ENCODE results near the gene UTS2R. TPM values are rescaled to one million over a fixed set of nuclear protein-coding genes. Genes with fewer than 3 reads are reported as not detected.

The UTS2R gene
- total RNA-seq, 2 donors from 2014 or later: not detected

DNA sequence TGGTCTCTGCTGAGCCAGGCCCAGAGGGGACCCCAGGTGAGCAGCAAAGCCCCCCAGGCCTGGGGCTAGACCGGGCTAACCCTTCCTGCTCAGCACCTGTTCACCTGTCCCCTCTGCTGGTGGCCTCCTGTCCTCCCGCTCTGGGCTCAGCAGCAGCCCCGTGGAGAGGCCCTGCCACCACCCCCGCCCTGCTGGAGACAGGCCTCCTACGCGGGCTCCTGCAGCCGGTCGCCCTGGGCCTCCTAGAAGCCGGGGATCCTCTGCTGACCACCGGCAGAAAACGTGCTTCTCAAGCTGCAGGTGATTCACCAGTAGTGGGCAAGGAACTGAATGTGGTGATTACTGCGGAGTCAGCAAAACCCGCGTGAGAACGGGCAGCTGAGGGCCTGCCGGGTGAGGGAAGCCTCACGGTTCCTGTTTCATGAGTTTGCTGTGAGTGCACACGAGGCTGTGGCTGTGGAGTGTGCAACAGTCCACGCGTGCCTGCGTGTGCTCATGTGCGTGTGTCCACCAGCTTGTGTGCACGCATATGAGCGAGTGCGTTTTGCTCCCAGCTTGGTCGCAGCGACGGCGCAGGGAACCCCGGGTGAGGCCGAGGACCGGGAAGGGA lies 38.8 kb upstream of the UTS2R start:
- no peaks in the 10 kb centered on the region for H3K36me3 ChIP-seq
- no peak for DNase-seq (ENCODE audit: low spot score)
- peak overlapping the region; percentile 48 to 56 for H3K4me3 ChIP-seq
- no peaks in the 10 kb centered on the region for H3K9me3 ChIP-seq
- TF ChIP-seq, protein P1, sequence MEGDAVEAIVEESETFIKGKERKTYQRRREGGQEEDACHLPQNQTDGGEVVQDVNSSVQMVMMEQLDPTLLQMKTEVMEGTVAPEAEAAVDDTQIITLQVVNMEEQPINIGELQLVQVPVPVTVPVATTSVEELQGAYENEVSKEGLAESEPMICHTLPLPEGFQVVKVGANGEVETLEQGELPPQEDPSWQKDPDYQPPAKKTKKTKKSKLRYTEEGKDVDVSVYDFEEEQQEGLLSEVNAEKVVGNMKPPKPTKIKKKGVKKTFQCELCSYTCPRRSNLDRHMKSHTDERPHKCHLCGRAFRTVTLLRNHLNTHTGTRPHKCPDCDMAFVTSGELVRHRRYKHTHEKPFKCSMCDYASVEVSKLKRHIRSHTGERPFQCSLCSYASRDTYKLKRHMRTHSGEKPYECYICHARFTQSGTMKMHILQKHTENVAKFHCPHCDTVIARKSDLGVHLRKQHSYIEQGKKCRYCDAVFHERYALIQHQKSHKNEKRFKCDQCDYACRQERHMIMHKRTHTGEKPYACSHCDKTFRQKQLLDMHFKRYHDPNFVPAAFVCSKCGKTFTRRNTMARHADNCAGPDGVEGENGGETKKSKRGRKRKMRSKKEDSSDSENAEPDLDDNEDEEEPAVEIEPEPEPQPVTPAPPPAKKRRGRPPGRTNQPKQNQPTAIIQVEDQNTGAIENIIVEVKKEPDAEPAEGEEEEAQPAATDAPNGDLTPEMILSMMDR (IDR thresholded peaks at IDR 0.05): no peak
- TF ChIP-seq POLR2A (IDR thresholded peaks at IDR 0.05): no peak
- TF ChIP-seq POLR2AphosphoS5 (IDR thresholded peaks at IDR 0.05): no peak
- H3K27me3 ChIP-seq (replicated peaks; ENCODE audit: insufficient read depth): no peaks in the 10 kb centered on the region
- peaks cover 25% of the 10 kb centered on the region for H3K4me1 ChIP-seq (replicated peaks)
- WGBS: 13% methylated on average over 22 of the region's 32 CpGs
- peak overlapping the region; percentile 78 to 91 for H3K27ac ChIP-seq
- intact Hi-C loops (cut with DNase I): no loop called here

DNA sequence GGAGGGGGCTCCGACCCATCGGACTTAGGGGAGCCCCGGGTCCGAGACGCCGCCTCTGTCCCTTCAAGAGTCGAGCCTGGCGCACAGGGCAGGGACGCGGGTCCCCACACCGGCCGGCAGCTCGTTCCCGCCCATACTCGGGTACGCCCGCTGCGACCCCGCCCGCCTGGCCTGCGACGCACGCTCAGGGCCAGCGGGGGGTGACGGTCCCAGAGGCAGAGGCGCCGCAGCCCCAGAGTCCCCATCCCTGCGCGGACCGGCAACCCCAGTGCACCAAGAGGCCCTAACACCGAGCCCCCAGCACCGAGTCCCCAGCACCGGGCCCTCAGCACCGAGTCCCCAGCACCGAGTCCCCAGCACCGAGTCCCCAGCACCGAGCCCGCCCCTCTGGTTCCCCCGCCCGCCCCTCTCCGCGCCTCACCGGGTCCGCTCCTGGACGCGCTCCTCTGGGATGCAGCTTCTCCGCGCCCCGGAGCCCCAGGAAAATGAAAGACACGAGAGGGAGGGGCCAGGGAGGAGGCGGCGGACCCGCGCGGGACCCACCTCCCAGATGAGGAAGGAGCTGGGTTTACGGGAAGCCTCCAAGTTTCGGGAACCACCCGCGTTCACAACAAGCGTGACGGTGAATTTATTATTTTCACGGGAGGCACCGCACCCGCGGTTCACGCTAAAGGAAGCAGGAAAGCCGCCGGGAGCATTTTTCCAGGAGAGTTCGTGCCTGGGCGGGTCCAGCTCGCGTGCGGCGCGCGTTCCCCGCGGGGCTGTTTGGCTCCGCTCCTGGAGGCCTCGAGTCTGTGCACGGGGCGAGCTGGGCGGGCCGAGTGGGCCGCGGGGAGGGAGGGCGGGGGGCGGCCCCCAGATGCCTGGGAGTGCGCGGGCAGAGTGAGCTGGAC lies 38.0 kb upstream of the UTS2R start, which contains the start of gene SECTM1:
TSS of gene SECTM1 (minus strand) at position 488 of the 893 bp plus-strand sequence. CDS start 6,526 bp downstream, outside the sequence.
- H3K36me3 ChIP-seq: no peaks in the 10 kb centered on the region
- peak within 1 kb of the TSS; percentile 78 to 91 for H3K27ac ChIP-seq
- 1% methylated on average over 45 of the region's 90 CpGs for WGBS
- H3K27me3 ChIP-seq (replicated peaks; ENCODE audit: insufficient read depth): no peaks in the 10 kb centered on the region
- H3K9me3 ChIP-seq: no peaks in the 10 kb centered on the region
- TF ChIP-seq POLR2AphosphoS5 (IDR thresholded peaks at IDR 0.05): peak; percentile 50
- TF ChIP-seq, protein P1 (IDR thresholded peaks at IDR 0.05): no peak
- intact Hi-C loops (cut with DNase I): no loop called here
- H3K4me1 ChIP-seq (replicated peaks): peaks cover 25% of the 10 kb centered on the region
- peak within 1 kb of the TSS; percentile 48 to 56 for H3K4me3 ChIP-seq
- DNase-seq (ENCODE audit: low spot score): no peak

DNA sequence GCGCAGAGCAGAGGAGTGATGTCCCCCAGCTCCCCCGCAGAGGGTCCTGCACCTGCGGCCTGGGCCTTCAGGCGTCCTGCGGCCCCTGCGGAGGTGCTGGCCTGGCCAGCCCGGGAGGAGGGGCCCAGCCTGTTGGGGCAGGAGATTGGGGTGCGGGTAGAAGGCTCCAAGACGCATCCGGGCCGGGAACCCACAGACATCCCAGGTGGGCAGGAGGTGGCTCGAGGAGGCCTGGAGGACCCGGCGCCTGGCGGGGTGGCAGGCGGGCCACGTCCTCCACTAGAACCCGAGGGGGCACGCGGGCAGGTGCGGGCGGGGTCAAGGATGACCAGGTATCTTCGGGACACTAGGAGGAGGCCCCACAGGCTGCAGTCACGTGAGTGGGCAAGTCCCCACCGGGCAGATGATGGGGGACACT lies 37.4 kb upstream of the UTS2R start:
- H3K27ac ChIP-seq: peak overlapping the region; percentile 78 to 91
- no peak for DNase-seq (ENCODE audit: low spot score)
- peaks cover 29% of the 10 kb centered on the region for H3K4me1 ChIP-seq (replicated peaks)
- TF ChIP-seq POLR2A (IDR thresholded peaks at IDR 0.05): no peak
- TF ChIP-seq, protein P1 (IDR thresholded peaks at IDR 0.05): no peak
- TF ChIP-seq POLR2AphosphoS5 (IDR thresholded peaks at IDR 0.05): no peak
- H3K27me3 ChIP-seq (replicated peaks; ENCODE audit: insufficient read depth): no peaks in the 10 kb centered on the region
- WGBS: 70% methylated on average over 24 of the region's 25 CpGs
- H3K9me3 ChIP-seq: no peaks in the 10 kb centered on the region
- intact Hi-C loops (cut with DNase I): no loop called here
- no peaks in the 10 kb centered on the region for H3K36me3 ChIP-seq
- peak overlapping the region; percentile 48 to 56 for H3K4me3 ChIP-seq

DNA sequence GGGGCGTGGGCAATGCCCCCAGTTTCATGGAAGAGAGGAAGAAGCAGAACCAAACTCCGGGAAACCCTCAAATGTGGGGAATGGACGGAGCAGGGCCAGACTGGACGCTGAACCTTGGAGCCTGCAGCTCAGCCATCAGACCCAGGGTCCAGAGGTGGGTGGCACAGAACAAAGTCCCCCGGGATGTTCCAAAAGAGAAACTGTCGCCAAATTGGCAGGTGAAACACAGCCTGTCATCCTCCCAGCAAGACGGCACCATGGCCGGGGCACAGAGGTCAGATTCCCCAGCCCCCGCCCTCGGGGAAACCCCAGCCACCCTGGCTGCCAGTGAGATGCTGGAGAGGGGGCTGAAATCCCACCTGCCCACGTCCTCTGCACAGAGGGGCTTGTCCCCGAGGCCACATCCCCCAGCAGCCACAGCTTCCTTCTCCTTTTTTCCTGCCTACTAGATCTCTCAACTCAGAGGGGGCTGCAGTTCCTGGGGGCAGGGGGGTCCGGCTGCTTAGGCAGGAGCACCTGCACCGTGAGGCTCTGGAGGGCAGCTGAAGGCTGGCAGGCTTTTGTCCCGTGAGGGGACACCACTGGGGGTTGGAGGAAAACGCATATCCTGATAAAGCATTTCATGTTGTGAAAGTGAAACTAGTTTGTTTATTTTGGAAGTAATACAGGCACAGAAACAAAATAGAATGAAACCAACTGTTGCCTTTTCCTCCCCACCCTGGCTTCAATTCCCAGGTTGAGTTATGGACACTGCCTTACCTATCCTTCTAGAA lies 36.8 kb upstream of the UTS2R start:
- Histone ChIP-seq H3K4me3 (peak overlapping the region; percentile 8 to 56), H3K4me1 (replicated peaks) (peaks cover 34% of the 10 kb centered on the region), H3K27ac (peak overlapping the region; percentile 78 to 91), H3K36me3 (no peaks in the 10 kb centered on the region), H3K9me3 (no peaks in the 10 kb centered on the region), H3K27me3 (replicated peaks; ENCODE audit: insufficient read depth) (no peaks in the 10 kb centered on the region)
- intact Hi-C loops (cut with DNase I): no loop called here
- peak; percentile 32 for DNase-seq (ENCODE audit: low spot score)
- WGBS: 34% methylated on average over 16 of the region's 16 CpGs
- TF ChIP-seq POLR2AphosphoS5 (IDR thresholded peaks at IDR 0.05) (peak; percentile 89), POLR2A (IDR thresholded peaks at IDR 0.05) (no peak)
- TF ChIP-seq, protein P1 (IDR thresholded peaks at IDR 0.05): peak in 1 of 4 experiments; percentile 4
